GM20000 (cell line): ENCODE results near the gene COL23A1.

Experiments
- DNase-seq: peaks from one replicate; pipeline ENCODE4 v3.0.0; 2012; ENCODE audit warnings: low spot score
- CTCF ChIP-seq: IDR thresholded peaks from 2 replicates; pipeline ENCODE4 v1.5.1; 2012; ENCODE audit warnings: mild to moderate bottlenecking, control low read depth; ENCODE audit errors: extremely low read depth, missing control alignments

Gene COL23A1

GRCh38 chr5:178546675-178547033 is 43.5 kb downstream of the COL23A1 start:
- TF ChIP-seq CTCF = no peak
- no peak for DNase-seq

DNA sequence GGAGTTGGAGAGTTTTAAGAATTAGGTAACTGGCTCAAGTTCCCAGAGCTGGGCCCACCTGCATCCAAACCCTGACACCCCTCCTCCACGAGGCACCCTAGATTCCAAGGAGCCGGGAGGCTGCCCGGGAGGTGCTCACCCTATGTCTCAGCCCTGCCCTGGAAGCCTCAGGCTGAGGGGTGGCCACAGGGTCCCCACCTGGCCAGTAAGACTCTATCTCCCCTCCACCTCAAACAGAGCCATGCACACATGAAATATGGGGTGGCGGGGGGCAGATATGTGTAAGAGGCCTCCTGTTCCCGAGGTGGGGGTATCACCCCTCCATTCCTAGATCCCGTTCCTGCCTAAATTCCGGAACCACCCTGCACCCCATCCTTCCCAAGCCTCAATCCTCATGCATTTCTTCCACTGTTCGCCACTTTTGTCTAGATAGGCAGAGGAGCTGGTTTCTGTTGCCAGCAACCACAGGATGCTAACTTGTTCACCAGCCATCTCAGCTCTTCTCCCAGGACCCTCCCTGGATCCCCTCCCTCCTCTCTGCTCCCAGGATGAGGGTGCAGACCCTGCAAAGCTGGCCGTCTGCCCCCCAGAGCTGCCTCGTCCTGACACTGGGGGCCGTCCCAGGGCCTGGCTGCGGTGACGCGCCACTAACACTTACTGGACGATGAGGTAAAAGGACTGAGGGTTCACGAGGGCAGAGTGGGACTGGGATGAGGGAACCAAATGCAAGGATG is 44.1 kb downstream of the COL23A1 start:
- DNase-seq = no peak
- no peak for TF ChIP-seq CTCF

DNA sequence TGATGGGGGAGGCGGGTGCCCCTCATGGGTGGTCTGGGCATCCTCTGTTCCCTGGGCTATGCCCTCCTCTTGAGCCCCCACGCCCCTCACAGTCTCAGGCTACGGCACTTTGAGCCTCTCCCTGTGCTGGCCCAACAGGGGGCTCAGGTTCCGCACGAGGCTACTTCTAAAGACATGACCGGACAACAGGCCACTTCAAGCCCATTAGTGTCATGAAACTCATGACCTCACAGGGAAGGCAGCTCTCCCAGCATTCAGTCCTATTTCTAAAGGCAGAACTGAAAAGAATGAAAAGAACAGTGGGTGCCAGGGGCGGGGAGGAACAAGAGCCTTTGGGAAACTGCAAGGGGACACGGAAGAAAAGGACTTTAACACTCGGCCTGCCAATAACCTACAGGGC is 45.0 kb downstream of the COL23A1 start:
- no peak for TF ChIP-seq CTCF
- DNase-seq = no peak

DNA sequence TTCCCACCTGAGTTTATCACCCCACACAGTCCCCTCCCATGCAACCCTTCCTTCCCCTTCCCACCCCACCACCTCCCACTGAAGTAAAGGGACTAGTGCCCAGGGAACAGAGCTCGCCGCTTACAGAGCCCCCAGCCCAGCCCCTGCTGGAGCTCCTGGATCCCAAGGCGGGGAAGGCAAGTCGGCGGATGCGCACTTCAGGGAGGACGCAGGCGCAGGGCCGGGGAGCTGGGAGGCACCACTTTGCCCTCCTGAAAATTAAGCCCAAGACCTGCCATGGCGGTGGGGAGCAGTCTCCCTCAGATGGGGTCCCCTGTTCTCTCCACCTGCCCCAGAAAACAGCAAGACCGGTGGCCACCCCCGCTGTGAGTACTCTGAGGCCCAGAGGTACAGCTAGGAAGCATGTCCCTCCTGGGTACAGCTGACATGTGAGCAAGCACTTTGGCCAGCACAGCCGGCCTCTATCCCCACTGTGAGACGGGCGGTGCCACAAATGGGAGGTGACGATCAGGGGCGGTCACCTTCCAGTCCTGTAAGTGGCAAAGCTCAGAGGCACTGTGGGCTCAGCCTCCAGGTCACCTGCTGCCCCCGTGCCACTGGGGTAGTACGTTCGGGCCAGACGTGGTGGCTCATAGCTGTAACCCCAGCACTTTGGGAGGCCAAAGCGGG is 45.9 kb downstream of the COL23A1 start:
- TF ChIP-seq CTCF = no peak
- DNase-seq = no peak

GRCh38 chr5:178542455-178542854 is 47.7 kb downstream of the COL23A1 start:
- no peak for TF ChIP-seq CTCF
- no peak for DNase-seq

- no peak for TF ChIP-seq CTCF
- no peak for DNase-seq
Measured at GRCh38 chr5:178540526-178540925, 49.7 kb downstream of the COL23A1 start.

DNA sequence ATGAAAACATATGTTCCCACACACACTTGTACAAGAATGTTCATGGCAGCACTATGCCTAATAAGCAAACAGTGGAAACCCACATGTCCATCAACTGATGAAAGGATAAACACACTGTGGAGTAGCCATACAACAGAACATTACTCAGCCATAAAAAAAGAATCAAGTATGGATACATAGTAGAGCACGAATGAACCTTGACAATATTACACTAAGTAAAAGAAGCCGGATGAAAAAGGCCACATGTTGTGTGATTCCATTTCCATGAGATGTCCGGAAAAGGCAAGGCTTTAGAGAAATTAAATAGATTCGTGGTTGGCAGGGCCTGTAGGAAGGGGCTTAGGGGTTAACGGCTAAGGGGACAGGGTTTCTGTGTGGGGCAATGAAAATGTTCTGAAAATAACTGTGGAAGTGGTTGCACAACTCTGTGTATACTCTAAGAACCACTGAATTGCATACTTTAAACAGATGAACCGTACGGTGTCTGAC is 51.4 kb downstream of the COL23A1 start:
- no peak for DNase-seq
- no peak for TF ChIP-seq CTCF
